HG02571 (cell line): ENCODE data around the gene SH3RF1.
"Not testable (repeated sequence)": the region's sequence is repeated elsewhere in the genome, so short reads cannot be mapped to it uniquely, and the experiment has no call there.

Experiments used
- ATAC-seq: cut with Tn5 transposase; IDR thresholded peaks from one replicate; pipeline ENCODE4 v1.9.1; 2021; ENCODE audit warnings: mild to moderate bottlenecking, moderate library complexity; ENCODE audit not compliant: unreplicated experiment

The SH3RF1 gene

GRCh38 chr4:169270810-169271691 is at the start of gene SH3RF1:
Gene SH3RF1 (minus strand): TSS chr4:169270956. CDS start chr4:169269212, 1,744 bp downstream.
- ATAC-seq = peak; percentile 57

DNA sequence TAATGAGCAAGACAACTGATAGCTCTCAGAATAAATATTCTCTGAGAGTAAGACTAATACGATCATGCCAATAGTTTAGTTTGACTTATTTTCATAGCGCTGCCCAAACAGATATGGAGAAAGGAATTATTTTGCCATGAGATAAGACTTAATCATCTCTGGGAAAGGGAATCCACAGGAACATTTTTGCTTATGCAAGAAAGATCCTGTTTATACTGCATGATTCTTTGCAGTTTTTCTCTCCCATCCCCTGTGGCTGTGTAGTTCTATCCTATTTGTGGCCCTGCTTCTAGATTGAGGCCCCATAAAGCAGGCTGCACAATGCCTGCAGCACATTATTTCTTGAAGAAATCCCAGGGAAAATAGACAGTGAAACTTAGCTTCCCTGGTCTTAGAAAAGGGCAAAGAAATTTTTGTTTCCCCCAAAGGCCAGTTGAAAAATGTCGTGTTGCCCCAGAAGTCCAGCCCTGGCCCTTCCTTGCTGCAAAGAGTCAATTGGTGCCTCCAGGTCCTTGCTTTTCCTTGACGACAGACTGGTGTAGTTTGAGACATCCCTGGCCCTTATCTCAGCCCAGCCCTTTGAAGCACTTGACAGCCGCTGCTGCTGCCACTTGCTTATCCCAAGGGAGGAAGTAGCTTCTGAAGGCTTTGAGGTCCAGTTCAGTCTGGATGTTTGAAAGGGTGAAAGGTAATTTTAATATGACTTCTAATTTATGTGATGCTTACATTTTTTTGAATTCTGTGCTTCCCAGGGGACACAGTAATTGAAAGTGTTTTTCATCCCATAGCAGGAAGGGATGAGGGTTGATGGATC is 45.0 kb upstream of the SH3RF1 start:
- no peak for ATAC-seq

- ATAC-seq = no peak
Observed at GRCh38 chr4:169314906-169315305, 44.1 kb upstream of the SH3RF1 start.

- no peak for ATAC-seq
Observed at GRCh38 chr4:169313732-169314131, 43.0 kb upstream of the SH3RF1 start.

- ATAC-seq = no peak
Observed at GRCh38 chr4:169312690-169313422, 42.1 kb upstream of the SH3RF1 start.

- no peak for ATAC-seq
Observed at GRCh38 chr4:169311643-169312365, 41.0 kb upstream of the SH3RF1 start.

- ATAC-seq = no peak
Observed at GRCh38 chr4:169309326-169309967, 38.7 kb upstream of the SH3RF1 start.

- no peak for ATAC-seq
Observed at GRCh38 chr4:169307576-169307975, 36.8 kb upstream of the SH3RF1 start.

DNA sequence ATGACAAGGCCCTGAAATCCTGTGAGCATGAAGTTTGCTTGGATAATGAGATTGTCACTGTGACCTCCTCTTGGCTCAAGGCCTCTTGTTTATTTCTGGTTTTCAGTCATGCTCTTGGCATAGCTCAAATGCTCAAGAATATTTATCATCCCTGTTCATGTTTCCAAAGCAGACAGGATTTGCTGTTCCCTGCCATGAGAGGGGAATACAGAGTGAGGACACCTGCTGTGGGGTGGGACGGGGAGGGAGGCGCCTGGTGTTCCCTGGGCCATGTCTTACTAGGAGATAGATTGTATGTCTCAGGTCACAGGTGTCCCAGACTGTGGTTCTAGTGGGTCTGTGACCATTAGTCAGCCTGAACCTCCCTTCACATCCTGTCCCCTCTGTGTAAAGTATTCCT is 34.9 kb upstream of the SH3RF1 start:
- no peak for ATAC-seq

- ATAC-seq = no peak
Observed at GRCh38 chr4:169305173-169305572, 34.4 kb upstream of the SH3RF1 start.

GRCh38 chr4:169295822-169296221 is 25.1 kb upstream of the SH3RF1 start:
- ATAC-seq = no peak

- peak; percentile 85 for ATAC-seq
Observed at GRCh38 chr4:169293343-169294176, 22.8 kb upstream of the SH3RF1 start.

GRCh38 chr4:169287983-169288382 is 17.2 kb upstream of the SH3RF1 start:
- not testable (repeated sequence) for ATAC-seq

DNA sequence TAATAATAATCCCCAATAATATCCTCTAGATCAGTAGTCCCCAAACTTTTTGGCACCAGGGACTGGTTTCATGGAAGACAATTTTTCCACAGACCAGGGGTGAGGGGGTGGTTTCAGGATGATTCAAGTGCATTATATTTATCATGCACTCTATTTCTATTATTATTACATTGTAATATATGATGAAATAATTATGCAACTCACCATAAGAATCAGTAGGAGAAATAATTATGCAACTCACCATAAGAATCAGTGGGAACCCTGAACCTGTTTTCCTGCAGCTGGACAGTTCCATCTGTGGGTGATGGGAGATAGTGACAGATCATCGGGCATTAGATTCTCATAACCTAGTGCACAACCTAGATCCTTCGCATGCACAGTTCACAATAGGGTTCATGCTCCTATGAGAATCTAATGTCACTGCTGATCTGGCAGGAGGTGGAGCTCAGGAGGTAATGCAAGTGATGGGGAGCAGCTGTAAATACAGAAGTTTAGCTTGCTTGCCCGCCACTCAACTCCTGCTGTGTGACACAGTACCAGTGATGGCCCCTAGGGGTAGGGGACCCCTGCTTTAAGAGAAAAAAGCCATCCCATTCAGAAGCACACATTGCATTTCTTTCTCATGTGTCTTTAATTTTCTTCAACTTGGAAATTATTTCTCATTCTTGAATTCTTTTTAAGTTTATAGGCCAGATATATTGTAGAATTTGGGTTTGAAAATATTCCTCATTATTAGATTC is 16.0 kb upstream of the SH3RF1 start:
- no peak for ATAC-seq

- no peak for ATAC-seq
Observed at GRCh38 chr4:169283114-169283509, 12.4 kb upstream of the SH3RF1 start.

GRCh38 chr4:169282429-169283113 is 11.8 kb upstream of the SH3RF1 start:
- no peak for ATAC-seq

GRCh38 chr4:169279108-169279507 is 8.4 kb upstream of the SH3RF1 start:
- no peak for ATAC-seq

DNA sequence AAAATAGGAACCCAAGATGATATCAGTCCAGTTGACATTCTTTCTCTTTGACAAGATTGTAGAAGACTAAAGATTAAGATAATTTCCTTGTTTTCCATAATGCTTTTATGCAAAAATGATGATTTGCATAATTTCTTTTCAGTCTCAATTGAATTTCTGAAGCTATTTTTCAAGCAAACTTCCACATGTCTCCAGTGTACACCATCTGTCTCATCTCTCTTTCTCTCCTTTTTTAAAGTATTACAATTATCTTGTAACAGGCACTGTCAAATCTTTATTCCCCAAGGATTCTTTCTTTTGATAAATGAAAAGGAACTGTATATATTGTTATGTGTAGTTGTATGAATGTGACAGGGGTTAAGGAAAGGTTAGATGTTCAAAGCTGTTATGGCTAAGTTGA is 7.9 kb upstream of the SH3RF1 start:
- ATAC-seq = no peak
